A549 (cell line): Measurements from ENCODE around the gene PPA2. TPM values are rescaled to one million over a fixed set of nuclear protein-coding genes. Genes with fewer than 3 reads are reported as not detected.

ENCODE experiments used
- ATAC-seq, 2 experiments: fragments of 200-7000 bp in 1 of 2; fragments of >200 bp in 1 of 2; cut with Nextera tagmentation in 1 of 2; cut with Tn5 transposase in 1 of 2; 3 replicates each; pipeline versions ENCODE4 v1.8.0 to v1.9.1; 2018 to 2020; ENCODE audit warnings: mild to moderate bottlenecking in 1 of 2, moderate library complexity in 1 of 2
- CTCF ChIA-PET: fragments of 300-600 bp; sonication (Branson Sonifier 250); formaldehyde crosslinking; extraction: SDS; loops from one replicate; lab custom pipeline; 2021; ENCODE audit warnings: antibody characterized with exemption, inconsistent platforms; lab: Yijun Ruan, JAX
- POLR2A ChIA-PET: fragments of 350-600 bp; formaldehyde crosslinking; extraction: SDS; loops from one replicate; lab custom pipeline; 2021; ENCODE audit warnings: antibody characterized with exemption, inconsistent platforms; lab: Yijun Ruan, JAX
- DNase-seq, 2 experiments: peaks; one replicate each; pipeline versions ENCODE4 v3.0.0 to v3.0.0-alpha.2; 2011 to 2016; ENCODE audit warnings: low read depth in 1 of 2, low spot score in 1 of 2
- FAIRE-seq: peaks from 2 replicates; lab custom pipeline; 2011; peaks lifted over from hg19 to GRCh38; lab: Jason Lieb, UNC
- H3K27ac ChIP-seq, 2 experiments: fragments of >200 bp; sonication (Bioruptor Twin); formaldehyde crosslinking; 3 replicates each; pipeline ENCODE4 v1.5.1; 2016 to 2017
- H3K4me1 ChIP-seq: fragments of >200 bp; sonication (Bioruptor Twin); formaldehyde crosslinking; 3 replicates; pipeline ENCODE4 v1.6.1; 2016
- H3K4me2 ChIP-seq: fragments of >200 bp; sonication (Bioruptor Twin); formaldehyde crosslinking; 3 replicates; pipeline ENCODE4 v1.6.1; 2016
- H3K4me3 ChIP-seq: fragments of >200 bp; sonication (Bioruptor Twin); formaldehyde crosslinking; 3 replicates; pipeline ENCODE4 v1.5.1; 2016
- H3K9me3 ChIP-seq: fragments of >200 bp; sonication (Bioruptor Twin); formaldehyde crosslinking; 3 replicates; pipeline ENCODE4 v1.6.1; 2016
- ATOH8 ChIP-seq: fragments of 250-450 bp; sonication (Bioruptor Pico); IDR thresholded peaks from 2 replicates; pipeline ENCODE4 v1.5.0; 2020; ENCODE audit warnings: low read depth, mild to moderate bottlenecking, moderate library complexity
- BHLHE40 ChIP-seq: IDR thresholded peaks from 2 replicates; pipeline ENCODE4 v1.6.1; 2012; ENCODE audit warnings: low read depth, low read length, inconsistent platforms
- CTCF ChIP-seq: fragments of >200 bp; sonication (Bioruptor Twin); formaldehyde crosslinking; IDR thresholded peaks from 3 replicates; pipeline ENCODE4 v1.5.1; 2016
- E2F6 ChIP-seq: IDR thresholded peaks from 2 replicates; pipeline ENCODE4 v1.6.1; 2012; ENCODE audit warnings: low read depth, borderline replicate concordance
- EP300 ChIP-seq, 2 experiments: fragments of >200 bp; sonication (Bioruptor Twin); formaldehyde crosslinking; IDR thresholded peaks; 2 replicates in 1 of 2; 3 replicates in 1 of 2; pipeline ENCODE4 v1.6.1; 2016 to 2017
- FOXS1 ChIP-seq: fragments of 250-450 bp; sonication (Bioruptor Pico); IDR thresholded peaks from 2 replicates; pipeline ENCODE4 v1.5.0; 2020; ENCODE audit warnings: mild to moderate bottlenecking, moderate library complexity
- HDAC2 ChIP-seq: fragments of 200-600 bp; sonication (generic); IDR thresholded peaks from 2 replicates; pipeline ENCODE4 v1.6.1; 2016
- HES2 ChIP-seq: fragments of >200 bp; sonication (Bioruptor Twin); formaldehyde crosslinking; IDR thresholded peaks from 2 replicates; pipeline ENCODE4 v1.6.1; 2016
- HMGXB4 ChIP-seq: fragments of 250-450 bp; sonication (Bioruptor Pico); IDR thresholded peaks from 2 replicates; pipeline ENCODE4 v1.5.0; 2021; ENCODE audit warnings: mild to moderate bottlenecking, moderate library complexity, borderline replicate concordance
- HOXA7 ChIP-seq: fragments of 250-450 bp; sonication (Bioruptor Pico); IDR thresholded peaks from 2 replicates; pipeline ENCODE4 v1.5.0; 2020; ENCODE audit warnings: mild to moderate bottlenecking, moderate library complexity
- JUN ChIP-seq, 2 experiments: fragments of >200 bp; sonication (Bioruptor Twin); formaldehyde crosslinking; IDR thresholded peaks; 2 replicates in 1 of 2; 3 replicates in 1 of 2; pipeline ENCODE4 v1.6.1; 2016 to 2017
- JUNB ChIP-seq: fragments of >200 bp; sonication (Bioruptor Twin); formaldehyde crosslinking; IDR thresholded peaks from 2 replicates; pipeline ENCODE4 v1.6.1; 2016
- KDM1A ChIP-seq: fragments of 200-600 bp; sonication (generic); IDR thresholded peaks from 2 replicates; pipeline ENCODE4 v1.6.1; 2016; ENCODE audit warnings: low read depth, mild to moderate bottlenecking
- MAZ ChIP-seq: fragments of 150-350 bp; IDR thresholded peaks from 2 replicates; pipeline ENCODE4 v1.6.1; 2014; ENCODE audit warnings: antibody characterized with exemption, low read depth, low read length, borderline replicate concordance
- MYC ChIP-seq: IDR thresholded peaks from 2 replicates; pipeline ENCODE4 v1.6.1; 2012; ENCODE audit warnings: mild to moderate bottlenecking, inconsistent platforms, low read length, improper control_type of control experiment, borderline replicate concordance
- NFE2L2 ChIP-seq: fragments of 150-350 bp; conservative IDR thresholded peaks from 2 replicates; pipeline ENCODE4 v1.6.1; 2014; ENCODE audit warnings: low read length
- NR3C1 ChIP-seq: fragments of >200 bp; sonication (Bioruptor Twin); formaldehyde crosslinking; IDR thresholded peaks from 3 replicates; pipeline ENCODE4 v1.6.1; 2017
- PHF8 ChIP-seq: fragments of 200-600 bp; sonication (generic); IDR thresholded peaks from 2 replicates; pipeline ENCODE4 v1.6.1; 2016; ENCODE audit warnings: low read depth, mild to moderate bottlenecking, antibody characterized with exemption, moderate library complexity, borderline replicate concordance
- RAD21 ChIP-seq, 2 experiments: fragments of >200 bp in 1 of 2; sonication (Bioruptor Twin) in 1 of 2; formaldehyde crosslinking in 1 of 2; IDR thresholded peaks in 1 of 2; conservative IDR thresholded peaks in 1 of 2; 2 replicates in 1 of 2; 3 replicates in 1 of 2; pipeline ENCODE4 v1.6.1; 2012 to 2018; ENCODE audit warnings: inconsistent platforms in 1 of 2
- RARB ChIP-seq: fragments of 250-450 bp; sonication (Bioruptor Pico); IDR thresholded peaks from 2 replicates; pipeline ENCODE4 v1.8.0; 2021; ENCODE audit warnings: mild to moderate bottlenecking, moderate library complexity
- RCOR1 ChIP-seq: fragments of 150-350 bp; IDR thresholded peaks from 2 replicates; pipeline ENCODE4 v1.6.1; 2014; ENCODE audit warnings: antibody characterized with exemption, low read length, low read depth
- RNF2 ChIP-seq: fragments of 200-600 bp; sonication (generic); IDR thresholded peaks from 2 replicates; pipeline ENCODE4 v1.6.1; 2016; ENCODE audit warnings: low read depth, mild to moderate bottlenecking, antibody characterized with exemption, moderate library complexity, borderline replicate concordance
- TFCP2L1 ChIP-seq: fragments of 250-450 bp; sonication (Bioruptor Pico); IDR thresholded peaks from 2 replicates; pipeline ENCODE4 v1.5.0; 2021; ENCODE audit warnings: mild to moderate bottlenecking
- TP53 ChIP-seq: fragments of 250-450 bp; sonication (Bioruptor Pico); IDR thresholded peaks from 2 replicates; pipeline ENCODE4 v1.5.0; 2021; ENCODE audit warnings: mild to moderate bottlenecking, moderate library complexity
- ZNF302 ChIP-seq: fragments of 250-450 bp; sonication (Bioruptor Pico); IDR thresholded peaks from 2 replicates; pipeline ENCODE4 v1.9.0; 2021; ENCODE audit warnings: inconsistent platforms, mild to moderate bottlenecking, moderate library complexity
- ZSCAN20 ChIP-seq: fragments of 250-450 bp; sonication (Bioruptor Pico); IDR thresholded peaks from 2 replicates; pipeline ENCODE4 v1.8.0; 2022; ENCODE audit warnings: mild to moderate bottlenecking, moderate library complexity
- WGBS: methylation state at CpG from one replicate; pipeline ENCODE4 v1.1.6; 2017; ENCODE audit errors: missing lambda C conversion rate; 5-methylcytosine and 5-hydroxymethylcytosine counted together
- polyA plus RNA-seq, 4 experiments: library from polyadenylated mRNA; depleted of rRNA in 3 of 4; stranded (reverse); fragments of >200 nt; fragmentation: RNase III in 1 of 4; extraction: RNeasy Plus Mini Kit Qiagen cat#74134 plus additional on column Dnase treatment in 1 of 4; gene quantifications; 2 replicates in 3 of 4; 3 replicates in 1 of 4; pipeline ENCODE4 v1.2.3, GENCODE V29; 2011 to 2017

PPA2 gene
- polyA plus RNA-seq, 2 of the 4 experiments (the other 2 are of a cell fraction): 89.1 to 140 TPM

GRCh38 chr4:105432438-105432837, 41.4 kb downstream of the PPA2 start:
- no peak for TF ChIP-seq PHF8
- Histone ChIP-seq H3K4me1 (no peaks in the 10 kb centered on the region), H3K4me2 (no peak overlapping the region), H3K4me3 (no peak overlapping the region), H3K27ac (no peak overlapping the region), H3K9me3 (peaks cover 7% of the 10 kb centered on the region; the same call in 1 of the 3 replicates)
- FAIRE-seq (no peak), ATAC-seq (no peak), DNase-seq (no peak)
- ChIA-PET CTCF (no interaction called here), POLR2A (no interaction called here)
- 93% methylated on average over 4 of the region's 4 CpGs for WGBS

GRCh38 chr4:105430811-105431210, 43.1 kb downstream of the PPA2 start:
- H3K9me3 ChIP-seq: peaks cover 7% of the 10 kb centered on the region; the same call in 2 of the 3 replicates
- DNase-seq (no peak), FAIRE-seq (no peak), ATAC-seq (no peak)
- H3K4me1 ChIP-seq: no peaks in the 10 kb centered on the region
- POLR2A ChIA-PET: no interaction called here
- H3K27ac ChIP-seq: no peak overlapping the region
- CTCF ChIA-PET: no interaction called here
- H3K4me2 ChIP-seq: no peak overlapping the region
- no peak for TF ChIP-seq FOXS1 (CRISPR knock-in tag)
- no peak for TF ChIP-seq BHLHE40
- TF ChIP-seq HMGXB4 (CRISPR knock-in tag): no peak
- no peak for TF ChIP-seq NR3C1
- no peak for TF ChIP-seq EP300 (IDR thresholded peaks at IDR 0.05)
- TF ChIP-seq RAD21 (conservative IDR thresholded peaks at IDR 0.05 in 1 of 2, IDR thresholded peaks at IDR 0.05 in 1 of 2): no peak
- no peak for TF ChIP-seq JUN (IDR thresholded peaks at IDR 0.05)
- TF ChIP-seq RARB: no peak
- TF ChIP-seq JUNB: no peak
- TF ChIP-seq PHF8: no peak
- no peak for TF ChIP-seq MYC
- H3K4me3 ChIP-seq: no peak overlapping the region
- WGBS: 5% methylated on average over 1 of the region's 1 CpG

GRCh38 chr4:105426187-105426897, 47.5 kb downstream of the PPA2 start:
- FAIRE-seq: no peak
- H3K9me3 ChIP-seq: no peaks in the 10 kb centered on the region; the same call in 2 of the 3 replicates
- POLR2A ChIA-PET: no interaction called here
- H3K27ac ChIP-seq: no peak overlapping the region
- CTCF ChIA-PET: interaction anchor here (0.6 kb wide), 1 partner anchor 46 kb away, joined by 3 read pairs; no protein-coding TSS in a partner anchor
- ATAC-seq: no peak
- no peak overlapping the region for H3K4me3 ChIP-seq
- TF ChIP-seq HDAC2 (no peak), MAZ (no peak), RARB (no peak), NFE2L2 (no peak), CTCF (no peak), ZSCAN20 (CRISPR knock-in tag) (no peak), KDM1A (no peak), TFCP2L1 (CRISPR knock-in tag) (no peak), ZNF302 (CRISPR knock-in tag) (no peak), ATOH8 (CRISPR knock-in tag) (no peak), HOXA7 (CRISPR knock-in tag) (no peak), RNF2 (no peak), TP53 (CRISPR knock-in tag) (no peak), EP300 (IDR thresholded peaks at IDR 0.05) (no peak), E2F6 (no peak), MYC (no peak), RCOR1 (no peak), HES2 (no peak), BHLHE40 (no peak)
- H3K4me1 ChIP-seq: no peaks in the 10 kb centered on the region
- WGBS: 74% methylated on average over 7 of the region's 12 CpGs
- H3K4me2 ChIP-seq: no peak overlapping the region
- DNase-seq: no peak
